HG02623 (cell line): ENCODE results near the gene DST.
"Not testable (repeated sequence)": the region's sequence is repeated elsewhere in the genome, so short reads cannot be mapped to it uniquely, and the experiment has no call there.

Source experiments
- ATAC-seq: cut with Tn5 transposase; IDR thresholded peaks from one replicate; pipeline ENCODE4 v1.9.1; 2021; ENCODE audit warnings: moderate library complexity; ENCODE audit not compliant: unreplicated experiment

The DST gene

DNA sequence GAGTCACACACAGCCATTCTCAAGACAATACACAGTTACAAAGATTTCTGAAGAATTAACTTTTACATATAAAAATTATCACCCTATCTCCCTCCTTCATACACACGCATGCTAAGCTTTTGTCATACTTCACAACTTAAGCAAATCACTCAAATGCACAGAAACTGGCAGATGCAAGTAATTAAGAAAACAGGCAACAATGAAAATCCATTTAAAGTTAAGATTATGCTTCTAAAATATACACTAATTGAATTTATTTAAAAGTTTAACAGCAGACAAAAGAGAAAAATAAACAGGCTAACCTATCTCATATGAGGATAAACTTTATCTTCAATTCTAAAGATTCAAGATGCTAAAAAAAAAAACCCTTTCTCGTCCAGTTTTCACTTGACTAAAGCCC lies 68.4 kb downstream of the DST start:
- no peak for ATAC-seq

DNA sequence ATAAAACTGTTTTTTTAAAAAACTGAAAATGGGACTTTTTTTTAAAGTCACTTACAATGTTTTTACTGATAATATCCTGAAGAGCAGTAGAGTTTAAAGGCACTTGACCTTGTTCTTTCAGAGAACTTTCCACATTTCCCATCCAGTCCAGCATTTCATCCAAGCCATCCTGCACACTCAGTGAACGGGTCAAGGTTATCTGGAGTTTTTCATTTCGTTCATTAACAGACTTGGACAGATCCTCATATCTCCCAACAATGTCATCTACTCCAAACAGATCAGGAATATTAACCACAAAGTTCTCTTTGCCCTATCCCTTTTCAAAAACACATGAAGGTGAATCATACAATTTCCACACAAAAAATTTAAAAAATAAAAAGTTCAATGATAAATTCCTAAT lies 69.1 kb downstream of the DST start:
- no peak for ATAC-seq

DNA sequence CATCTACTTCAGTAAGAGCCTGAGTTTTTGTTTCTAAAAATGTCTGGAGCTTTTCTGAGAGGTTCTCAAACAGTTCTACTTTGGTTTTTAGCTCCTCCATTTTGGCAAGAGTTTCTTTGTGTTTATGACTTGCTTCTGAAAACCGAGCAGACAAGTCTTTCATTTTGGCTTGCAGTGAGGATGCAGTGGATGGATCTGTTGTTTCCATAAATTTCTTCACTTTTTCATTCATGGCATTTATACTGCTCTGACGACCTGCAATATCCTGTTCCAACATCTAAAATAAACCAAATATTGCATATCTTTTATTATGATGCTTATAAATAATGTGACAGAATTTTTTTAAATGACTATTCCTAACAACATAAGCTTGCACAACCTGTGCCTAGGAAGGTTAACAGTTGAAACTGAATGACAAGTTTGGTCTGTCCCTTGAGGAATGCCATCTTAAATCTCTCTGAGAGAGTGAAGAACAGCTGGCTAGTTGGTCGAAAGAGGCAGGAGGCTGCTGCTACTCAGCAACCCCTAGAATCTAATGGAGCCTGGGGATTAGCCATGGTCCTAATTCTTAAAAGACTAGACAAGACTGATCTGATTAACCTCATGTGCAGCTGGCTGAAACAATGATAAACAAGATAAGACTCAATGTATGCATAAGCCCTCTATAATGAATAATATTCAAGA lies 69.8 kb downstream of the DST start:
- ATAC-seq: no peak

DNA sequence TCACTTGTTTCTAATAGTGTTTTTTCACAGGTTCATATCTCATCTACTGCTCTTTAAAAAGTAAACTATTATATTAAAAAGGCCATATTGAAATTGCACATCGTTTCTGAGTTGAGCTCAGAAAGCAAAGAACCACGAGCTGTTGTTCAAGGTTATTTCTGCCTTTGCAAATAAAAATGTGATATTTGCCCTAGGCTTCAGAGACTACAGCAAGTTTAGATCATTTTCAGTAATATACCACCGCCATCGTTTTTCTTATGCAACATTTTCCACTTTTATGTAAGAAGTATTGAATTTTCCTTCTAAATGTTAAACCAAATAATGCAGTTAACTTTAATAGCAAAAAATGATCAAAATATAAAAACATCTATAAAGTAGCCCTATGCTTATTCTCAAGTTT lies 71.1 kb downstream of the DST start:
- ATAC-seq: no peak

DNA sequence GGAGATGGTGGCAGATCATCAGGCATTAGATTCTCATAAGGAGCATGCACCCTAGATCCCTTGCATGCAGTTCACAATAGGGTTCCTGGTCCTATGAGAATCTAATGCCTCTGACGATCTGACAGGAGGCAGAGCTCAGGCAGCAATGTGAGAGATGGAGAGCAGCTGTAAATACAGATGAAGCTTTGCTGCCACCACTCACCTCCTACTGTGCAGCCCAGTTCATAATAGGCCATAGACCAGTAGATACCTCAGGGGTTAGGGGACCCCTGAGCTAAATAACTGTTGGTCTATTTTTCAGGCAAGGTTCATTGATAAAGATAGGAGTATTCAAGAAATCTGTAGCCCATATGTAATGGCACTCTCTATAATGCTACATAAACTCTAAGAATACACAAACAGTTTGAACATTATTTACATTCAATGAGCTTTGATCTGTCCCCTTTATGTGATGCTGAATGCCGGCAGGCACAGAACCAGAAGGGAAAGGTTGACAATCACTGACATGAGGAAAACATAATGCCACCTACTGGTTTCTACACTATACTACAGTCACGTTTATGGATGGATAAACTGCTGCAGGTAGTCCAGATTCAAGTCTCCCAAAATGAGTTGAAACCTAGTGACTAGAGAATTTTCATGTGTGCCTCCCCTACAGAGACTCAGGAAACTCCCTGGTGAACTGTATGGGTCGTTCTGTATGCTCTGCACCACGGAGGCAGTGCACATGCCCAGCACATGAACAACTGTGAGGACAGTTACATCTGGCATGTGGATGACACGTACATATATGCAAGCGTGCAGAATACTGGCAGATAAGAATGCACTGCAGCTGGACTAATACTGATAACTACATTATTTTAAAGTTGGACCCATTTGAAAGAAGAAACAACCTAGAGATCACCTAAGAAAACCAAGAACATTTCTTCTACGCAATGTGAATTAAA lies 72.0 kb downstream of the DST start:
- ATAC-seq: no peak

DNA sequence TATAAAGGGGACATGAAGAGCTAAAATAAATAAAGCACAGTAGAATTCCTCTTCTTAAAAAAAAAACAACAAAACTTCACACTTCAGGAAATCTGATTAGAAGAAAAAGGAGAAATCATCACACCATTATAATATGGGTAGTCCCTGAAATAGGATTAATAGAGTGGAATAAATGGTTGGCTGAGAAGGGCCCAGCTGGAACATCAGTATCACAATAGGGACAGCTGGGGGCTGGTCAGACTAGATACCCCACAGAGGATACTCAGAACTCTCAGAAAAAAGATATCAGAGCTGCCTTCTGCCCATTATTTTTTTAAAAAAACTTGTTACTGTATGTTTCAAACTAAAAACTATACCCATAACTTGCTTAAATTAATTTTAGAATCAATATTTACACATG lies 75.2 kb downstream of the DST start:
- ATAC-seq: no peak

DNA sequence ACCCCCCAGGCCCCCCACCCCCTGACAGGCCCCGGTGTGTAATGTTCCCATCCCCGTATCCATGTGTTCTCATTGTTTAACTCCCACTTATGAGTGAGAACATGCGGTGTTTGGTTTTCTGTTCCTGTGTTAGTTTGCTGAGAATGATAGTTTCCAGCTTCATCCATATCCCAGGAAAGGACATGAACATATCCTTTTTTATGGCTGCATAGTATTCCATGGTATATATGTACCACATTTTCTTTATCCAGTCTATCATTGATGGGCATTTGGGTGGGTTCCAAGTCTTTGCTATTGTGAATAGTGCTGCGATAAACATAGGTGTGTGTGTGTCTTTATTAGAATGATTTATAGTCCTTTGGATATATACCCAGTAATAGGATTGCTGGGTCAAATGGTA lies 80.0 kb downstream of the DST start:
- ATAC-seq: not testable (repeated sequence)

DNA sequence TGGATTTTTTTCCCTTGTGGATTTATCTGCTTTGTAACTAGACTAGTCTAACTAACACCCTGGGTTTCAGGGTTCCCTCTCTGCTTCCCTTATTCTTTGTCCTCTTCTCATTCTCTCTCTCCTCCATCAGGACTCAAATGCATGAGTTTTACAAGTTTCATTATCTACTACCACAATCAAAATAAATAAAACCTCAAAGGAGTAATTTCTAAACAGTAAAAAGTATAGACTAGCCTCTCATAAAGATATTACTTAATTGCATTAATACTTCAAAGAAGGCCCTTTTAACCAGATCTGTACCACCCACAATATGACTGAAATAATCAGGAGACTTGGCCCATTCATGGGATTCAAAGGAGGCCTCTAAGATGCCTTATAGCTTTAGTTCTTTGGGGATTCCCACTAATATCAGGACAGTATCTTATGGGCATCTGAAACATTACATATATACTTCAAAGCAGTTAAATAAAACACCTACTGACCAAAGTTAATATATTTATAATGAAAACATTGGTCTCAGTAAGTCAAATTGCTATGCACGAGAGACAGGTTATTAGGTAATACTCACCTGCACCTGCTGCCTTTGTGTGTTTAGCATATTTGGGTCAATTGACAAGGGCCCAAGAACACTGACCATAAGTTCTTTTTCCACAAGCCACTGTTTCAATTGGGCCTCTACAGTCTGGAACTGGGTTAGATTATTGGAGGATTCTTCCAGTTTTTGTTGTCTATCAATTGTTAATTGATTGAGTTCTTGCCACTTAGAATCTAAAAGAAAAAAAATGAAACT lies 85.7 kb downstream of the DST start:
- ATAC-seq: no peak

DNA sequence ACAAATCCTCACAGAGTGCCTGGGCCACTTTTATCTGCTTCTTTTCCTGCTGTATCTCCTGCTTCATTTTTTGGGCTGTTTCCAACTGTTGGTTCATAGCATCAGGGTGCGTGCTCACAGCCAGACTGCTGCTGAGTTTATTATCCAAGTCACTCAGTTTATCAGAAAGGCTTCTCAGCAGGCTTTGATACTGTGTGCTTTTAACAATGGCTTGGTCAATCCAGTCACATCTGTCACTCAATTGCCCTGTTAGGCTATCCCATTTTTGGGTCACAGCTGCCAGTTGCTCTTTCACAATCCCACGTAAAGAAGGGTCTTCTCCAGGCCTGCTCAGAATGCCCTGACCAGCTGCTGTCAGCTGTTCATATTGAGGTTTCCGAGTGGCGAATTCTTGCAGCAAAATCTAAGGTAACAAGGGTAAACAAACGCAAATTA lies 87.2 kb downstream of the DST start:
- no peak for ATAC-seq

DNA sequence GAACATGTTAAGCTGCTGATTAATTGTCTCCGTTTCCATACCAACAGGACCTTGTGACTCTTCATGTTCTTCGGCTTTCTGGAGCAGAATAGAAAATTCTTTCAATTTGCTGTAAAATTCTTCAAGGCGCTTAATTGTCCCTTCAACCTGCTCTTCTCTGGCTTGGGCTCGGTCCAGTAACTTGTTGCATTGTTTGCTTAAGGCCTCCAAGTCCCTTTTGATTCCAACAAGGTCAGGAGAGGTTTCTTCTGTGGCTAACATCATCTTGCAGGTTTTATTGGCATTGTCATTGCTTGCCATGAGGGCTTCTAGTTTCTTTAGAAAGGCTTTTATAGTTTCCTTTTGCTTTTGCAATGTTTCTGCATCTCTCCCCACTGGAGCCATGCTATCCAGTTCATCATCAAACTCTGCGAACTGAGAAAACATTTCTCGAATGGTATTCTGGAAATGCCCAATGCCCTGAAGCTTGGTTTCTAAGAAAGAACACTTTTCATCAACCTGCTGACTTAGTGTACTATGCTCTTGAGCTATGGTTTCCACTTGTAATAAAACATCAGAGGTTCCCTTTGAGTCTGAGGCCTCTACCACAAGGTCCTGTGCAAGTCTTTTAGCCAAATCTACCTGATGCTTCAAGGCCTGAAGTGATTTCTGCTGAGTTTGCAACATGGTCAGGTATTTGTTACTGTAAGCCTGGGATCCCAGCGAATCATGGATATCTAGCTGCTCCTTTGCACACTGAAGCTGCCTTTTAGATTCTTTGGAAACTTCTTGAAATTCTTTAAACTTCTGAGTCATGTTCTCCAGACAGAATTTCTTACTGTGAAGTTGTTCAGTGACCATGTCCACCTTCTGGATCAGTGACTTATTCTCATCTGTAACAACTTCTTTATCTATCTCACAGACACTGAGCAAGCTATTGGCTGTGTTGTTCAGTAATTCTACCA lies 90.2 kb downstream of the DST start:
- no peak for ATAC-seq

DNA sequence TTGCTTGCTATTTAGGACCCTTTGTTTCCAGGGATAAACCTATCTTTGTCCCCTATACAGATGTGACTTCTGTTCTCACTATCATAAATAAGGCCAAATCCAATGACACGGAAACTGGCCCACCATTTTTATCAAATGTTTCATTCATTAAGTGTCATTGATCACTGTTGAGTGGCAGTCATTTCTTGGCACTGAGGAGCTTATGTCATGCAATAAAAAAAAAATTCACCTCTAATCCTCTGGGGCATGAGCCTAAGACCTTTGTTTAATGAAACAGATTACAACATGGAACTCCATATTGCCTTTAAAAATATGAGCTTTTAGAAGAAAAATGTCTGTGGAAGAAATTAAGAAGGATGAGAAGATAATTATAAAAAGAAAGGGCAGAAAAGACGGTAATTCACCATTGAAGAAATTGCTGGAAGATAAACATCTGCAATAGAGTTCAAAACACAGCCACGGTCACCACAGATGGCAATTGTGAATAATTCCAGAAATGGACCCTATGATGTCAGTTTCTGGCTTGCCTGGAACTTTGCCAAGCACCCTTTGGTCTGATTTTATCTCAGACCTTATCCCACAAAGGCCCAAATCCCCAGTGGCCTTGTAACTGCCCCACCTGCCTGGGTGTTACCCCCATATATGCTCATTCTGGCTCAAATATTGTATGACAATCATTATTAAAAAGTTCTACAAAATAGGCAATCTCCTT lies 91.1 kb downstream of the DST start:
- no peak for ATAC-seq

DNA sequence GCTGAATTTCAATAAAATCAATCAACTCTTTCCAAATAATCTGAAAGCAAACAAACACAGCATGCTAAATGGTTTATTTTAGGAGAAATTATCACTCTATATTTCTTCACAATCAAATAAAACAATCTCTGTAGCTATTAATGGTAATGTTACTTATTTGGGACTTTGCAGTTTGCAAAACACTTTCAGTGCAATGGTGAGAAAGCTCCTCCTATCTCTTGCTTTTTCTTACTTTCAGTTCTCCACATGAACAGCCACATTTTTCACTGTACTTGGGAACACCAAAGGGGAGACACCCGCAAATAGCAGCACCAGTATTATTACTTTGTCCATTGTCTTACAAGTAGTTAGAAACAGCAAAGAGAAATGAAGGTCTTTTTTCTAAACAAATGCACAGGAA lies 92.4 kb downstream of the DST start:
- ATAC-seq: no peak

DNA sequence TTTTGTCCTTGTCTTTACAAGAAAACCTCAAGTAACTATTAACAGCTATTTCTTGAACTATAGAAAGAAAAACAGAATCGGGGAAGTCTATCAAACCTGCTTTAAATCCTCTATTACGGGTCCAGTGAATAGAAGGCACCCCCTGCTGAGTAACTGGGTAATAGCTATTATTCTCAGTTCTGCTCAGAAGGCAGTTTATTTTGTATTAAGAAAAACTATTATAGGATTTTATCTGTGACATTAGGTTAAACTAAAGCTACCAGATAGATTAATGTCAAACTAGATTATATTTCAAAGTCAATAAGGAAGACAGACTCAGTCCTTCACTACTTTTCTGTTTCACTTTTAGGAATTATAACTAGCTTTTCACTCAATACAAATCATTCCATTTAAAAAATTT lies 93.7 kb downstream of the DST start:
- no peak for ATAC-seq

DNA sequence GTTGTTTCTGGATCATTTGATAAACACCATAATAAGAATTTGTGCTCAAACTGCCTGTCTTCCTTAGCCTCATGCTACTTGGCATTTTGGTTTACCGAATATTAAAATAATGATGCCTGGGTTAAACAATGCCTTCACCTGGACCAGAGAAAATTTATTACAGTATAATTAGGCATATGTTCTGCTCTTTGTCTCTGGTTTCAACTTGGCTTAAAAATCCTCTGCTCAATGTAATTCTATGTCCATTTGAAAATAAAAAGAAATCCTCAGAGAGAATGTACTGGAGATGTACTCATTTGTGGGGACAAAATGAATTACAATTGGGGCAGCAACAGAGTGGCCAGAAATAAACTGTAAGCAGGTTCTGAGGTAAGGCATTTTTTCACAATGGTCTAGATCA lies 95.0 kb downstream of the DST start:
- no peak for ATAC-seq

DNA sequence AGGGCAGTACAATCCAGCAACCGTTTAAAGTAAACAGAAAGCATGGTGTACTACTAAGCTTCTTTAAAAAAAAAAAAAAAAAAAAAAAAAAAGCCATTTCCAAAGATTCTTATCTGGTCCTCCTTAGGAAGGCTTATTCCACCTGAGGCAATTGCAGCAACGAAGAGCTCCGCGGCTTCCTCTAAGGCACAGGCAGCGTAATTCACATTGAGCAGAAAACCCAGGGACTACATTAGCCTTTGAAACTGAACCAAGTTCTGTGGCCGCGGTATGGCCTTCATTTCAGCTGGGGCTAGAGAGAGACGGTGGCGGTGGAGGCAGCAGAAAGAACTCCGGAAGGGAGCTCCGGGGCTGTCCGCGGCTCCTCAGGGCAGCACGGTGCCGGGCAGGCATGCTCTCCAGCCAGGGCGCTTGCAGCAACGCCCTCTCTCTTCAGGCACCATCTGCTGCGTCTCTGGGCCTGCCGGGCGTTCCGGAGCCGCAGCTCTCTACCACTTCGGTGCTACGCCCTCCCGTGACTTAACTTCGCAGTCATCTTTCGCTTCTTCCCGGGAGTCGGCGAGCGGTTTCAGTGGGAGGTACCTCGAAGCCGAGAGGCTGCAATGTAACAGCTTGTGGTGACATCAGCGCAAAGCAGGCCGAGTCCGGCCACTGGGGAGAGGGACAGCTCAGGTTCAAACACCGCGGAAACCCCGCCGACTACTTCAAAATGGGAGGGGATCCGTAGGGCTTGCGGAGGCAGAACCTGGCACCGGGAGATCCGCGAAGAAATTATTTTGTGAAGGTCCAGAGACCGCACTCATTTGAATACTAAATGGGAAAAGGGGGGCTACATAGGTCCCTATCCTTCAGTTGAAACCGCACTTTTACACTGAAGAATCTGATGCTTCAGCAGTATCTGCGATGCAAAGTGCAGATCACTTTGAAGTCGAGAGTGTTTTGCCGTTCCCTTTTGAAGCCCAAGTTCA lies 100.0 kb downstream of the DST start:
- ATAC-seq: peak; percentile 96

DNA sequence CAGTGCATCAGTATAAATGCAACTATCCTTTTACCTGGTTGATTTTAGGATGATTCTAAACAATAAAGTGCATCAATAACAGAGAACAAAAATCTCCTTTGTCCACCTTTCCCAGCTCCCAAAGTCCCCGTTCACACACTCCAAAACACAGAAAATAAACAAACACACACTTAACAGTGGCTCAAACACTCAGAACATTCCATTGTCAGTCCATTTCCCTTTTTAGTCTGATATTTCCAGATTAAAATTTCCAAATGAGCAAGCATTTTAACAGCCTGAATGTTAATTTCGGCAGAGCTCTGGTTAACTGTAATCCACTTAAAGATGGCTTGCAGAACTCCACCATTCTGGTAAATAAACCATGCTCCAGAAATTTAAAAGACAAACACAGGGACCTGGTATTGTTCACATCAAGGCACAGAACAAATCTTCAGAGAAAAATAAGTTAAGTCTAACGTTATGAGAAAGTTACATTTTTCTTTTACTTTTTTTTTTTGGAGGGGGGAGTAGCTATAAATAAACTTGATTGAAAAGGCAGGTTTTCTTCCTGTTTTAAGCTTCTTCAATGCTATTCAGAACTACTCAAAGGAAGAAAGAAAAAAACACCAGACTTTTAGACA lies 100.8 kb downstream of the DST start:
- ATAC-seq: no peak

DNA sequence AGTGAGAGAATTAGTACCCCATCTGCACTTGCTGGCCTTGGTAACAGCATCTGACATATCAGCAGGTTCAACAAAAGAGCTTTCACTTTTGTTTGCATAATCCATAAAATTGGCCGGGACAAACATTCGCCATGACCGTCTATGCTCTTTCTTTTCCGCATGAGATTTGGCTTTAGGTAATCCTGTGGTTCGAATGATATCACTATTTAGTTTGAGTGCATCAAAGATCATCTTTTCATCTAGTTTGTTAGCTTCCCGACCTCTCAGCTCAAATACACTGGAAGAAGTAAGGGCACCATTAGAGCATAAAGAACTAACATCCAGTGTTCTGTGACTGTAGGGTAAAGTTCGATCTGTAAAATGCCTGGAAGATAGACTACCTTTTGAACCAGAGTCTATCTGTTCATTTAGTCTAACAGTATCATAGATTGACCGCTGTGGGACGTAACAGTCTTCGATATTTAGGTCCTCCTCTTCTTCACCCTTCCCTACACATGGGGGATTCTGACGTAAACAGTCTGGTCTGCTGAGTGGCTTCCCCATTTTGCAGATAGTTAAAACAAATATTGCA lies 101.6 kb downstream of the DST start:
- no peak for ATAC-seq
